DMS153 treated with DMSO at 0.1 percent for 48 hours (cell line): ENCODE data around the gene PDLIM1.
A peak's percentile ranks its signal among the peaks of the same experiment; 100 is the strongest.

ENCODE experiments used
- DNase-seq: peaks from one replicate; lab custom pipeline; 2025; ENCODE audit not compliant: unreplicated experiment; lab: John Stamatoyannopoulos, UW

PDLIM1 gene

GRCh38 chr10:95315509-95315908 lies 24.7 kb upstream of the PDLIM1 start:
- no peak for DNase-seq

- peak; percentile 33 for DNase-seq
Observed at GRCh38 chr10:95314192-95314918, 23.6 kb upstream of the PDLIM1 start.

DNA sequence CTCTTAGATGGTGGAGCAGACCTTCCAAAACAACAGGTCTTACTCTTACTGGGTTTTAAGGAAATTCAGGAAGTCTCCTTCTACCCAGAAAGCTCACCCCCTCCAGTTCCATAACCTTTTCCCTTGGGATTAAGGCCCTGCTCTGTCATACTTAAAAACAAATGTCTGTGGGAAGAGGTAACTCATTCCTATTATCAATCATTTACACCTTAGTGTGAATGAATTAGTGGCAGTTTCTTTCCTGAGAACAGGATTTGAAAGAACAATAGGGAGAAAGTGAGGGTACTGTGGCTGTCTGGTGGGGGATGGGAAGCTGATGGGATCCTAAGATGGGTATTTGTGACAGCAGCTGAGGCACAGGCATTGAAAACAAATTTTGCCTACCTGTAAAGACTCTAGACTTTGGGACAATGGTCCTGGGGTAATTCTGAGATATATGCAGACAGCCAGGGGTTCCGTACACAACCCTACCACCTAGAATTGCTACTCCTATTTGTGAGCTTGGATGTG lies 22.2 kb upstream of the PDLIM1 start:
- no peak for DNase-seq

- DNase-seq, result no peak
Observed at GRCh38 chr10:95312257-95312656, 21.5 kb upstream of the PDLIM1 start.

DNA sequence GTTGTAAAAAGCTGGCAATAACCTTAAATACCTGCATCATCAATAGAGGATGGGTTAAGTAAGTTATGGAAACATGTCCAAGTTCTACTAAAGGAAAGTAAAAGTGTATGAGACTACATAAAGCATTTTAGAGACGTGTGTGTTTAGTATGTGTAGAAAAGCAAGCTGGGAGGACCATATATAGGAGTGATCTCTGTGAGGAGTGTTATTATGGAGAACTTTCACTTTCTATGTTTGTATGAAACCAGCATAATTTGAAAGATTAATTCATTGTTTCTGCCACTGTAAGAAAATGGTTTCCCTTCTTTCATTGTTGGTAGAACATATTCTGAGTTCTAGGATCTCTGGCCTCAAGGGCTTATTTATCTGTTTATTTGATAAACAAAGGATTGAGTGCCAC lies 19.2 kb upstream of the PDLIM1 start:
- no peak for DNase-seq

DNA sequence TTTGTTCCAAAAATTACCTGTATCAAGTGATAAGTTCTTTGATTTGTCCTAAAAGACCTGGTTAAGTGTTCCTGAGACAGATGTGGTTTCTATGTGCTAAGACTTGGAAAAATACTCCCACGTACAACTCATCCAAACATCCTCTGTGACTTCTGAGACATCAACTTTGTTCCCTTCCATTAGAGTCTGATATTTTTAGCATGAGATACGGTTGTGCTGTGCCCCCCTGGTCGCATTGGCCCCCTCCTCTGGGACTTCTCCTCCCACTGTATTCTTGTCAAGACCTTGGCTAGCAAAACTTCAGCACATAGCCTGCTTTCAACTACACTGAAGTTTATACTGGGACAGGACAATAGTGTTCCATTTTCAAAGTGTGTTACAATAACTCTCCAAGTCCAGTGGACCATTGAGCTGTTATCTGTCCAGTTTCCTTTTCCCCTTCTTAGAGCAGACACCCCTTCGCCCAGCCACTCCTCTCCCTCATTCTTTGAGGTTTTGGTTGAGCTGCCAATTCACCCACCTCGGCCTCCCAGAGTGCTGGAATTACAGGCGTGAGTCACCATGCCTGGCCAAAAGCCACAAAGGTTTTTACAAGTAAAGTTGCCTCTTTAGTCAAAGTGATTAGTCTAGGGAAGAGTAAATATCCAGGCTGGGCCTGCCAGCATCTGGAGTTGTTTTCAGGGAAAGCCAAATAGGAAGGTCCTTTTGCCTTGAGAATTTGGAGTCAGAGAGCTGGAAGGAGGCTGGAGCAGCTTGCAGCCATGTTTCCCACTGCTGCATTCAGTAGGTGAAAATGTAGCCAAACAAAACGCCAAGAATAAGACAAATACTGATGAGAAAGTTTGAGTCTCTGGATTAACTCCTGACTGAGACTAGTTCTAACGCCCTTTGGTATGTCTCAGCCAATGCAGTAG lies 17.8 kb upstream of the PDLIM1 start:
- no peak for DNase-seq

GRCh38 chr10:95306851-95307250 lies 16.0 kb upstream of the PDLIM1 start:
- no peak for DNase-seq

DNA sequence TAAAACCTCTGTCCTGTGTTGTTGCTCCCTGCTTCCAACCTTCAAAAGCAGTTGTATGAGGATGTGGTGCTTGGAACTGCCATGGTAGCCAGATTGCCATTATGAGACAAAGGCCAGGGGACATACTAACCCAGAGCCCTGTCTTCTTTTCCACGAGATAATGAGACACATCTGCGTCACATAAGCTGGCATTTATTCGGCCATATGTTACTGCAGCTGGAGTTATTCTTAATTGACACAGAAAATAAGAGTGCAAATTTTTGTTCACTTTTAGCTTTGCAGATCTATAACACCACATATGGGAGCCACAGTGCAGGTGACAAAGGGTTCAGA lies 15.5 kb upstream of the PDLIM1 start:
- no peak for DNase-seq

DNA sequence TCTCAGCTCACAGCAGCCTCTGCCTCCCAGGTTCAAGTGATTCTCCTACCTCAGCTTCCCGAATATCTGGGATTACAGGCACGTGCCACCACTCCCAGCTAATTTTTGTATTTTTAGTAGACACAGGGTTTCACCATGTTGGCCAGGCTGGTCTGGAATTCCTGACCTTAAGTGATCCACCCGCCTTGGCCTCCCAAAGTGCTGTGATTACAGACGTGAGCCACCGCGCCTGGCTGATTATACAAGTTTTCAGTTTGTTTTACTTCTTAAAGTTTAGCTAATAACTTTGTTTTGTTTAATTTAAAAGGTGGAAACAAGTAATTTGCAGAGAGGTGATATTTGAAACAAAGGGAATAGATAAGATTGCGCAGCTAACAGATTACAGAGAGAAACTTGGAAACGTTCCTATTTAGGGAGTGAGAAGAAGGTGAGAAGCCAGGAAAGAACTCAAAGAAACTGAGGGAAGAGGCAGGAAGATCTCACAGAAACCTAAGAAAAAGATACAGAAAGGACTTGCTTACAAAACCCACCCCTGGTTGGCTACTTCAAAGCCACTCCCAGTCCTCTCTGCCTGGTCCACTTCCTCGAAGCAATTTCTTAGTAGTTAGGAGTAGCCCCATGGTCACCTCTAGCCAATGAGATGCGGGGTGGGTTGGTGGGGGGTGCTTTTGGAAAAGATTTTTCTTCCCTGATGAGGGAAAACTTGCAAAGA lies 15.0 kb upstream of the PDLIM1 start:
- DNase-seq, result no peak

GRCh38 chr10:95304976-95305375 lies 14.2 kb upstream of the PDLIM1 start:
- DNase-seq, result no peak

GRCh38 chr10:95304463-95304862 lies 13.7 kb upstream of the PDLIM1 start:
- no peak for DNase-seq

- DNase-seq, result no peak
Observed at GRCh38 chr10:95303950-95304349, 13.1 kb upstream of the PDLIM1 start.

DNA sequence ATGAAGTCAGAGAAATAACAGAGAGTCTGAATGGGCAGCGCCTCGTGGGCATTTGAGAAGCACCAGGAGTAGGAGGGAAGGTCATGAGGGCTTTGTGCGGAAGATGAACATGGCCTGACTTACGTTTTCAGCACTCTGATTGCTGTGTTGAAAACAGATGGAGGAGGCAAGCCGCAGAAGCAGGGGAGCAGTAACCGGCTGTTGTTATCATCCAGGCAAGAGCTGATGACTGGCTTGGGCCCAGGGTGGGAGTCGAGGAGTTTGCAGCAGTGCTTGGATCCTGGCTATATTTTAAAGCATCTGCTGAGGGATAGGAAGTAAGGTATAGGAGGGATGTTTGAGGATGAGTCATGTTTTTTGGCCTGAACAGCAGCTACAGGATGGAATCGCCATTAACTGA lies 12.7 kb upstream of the PDLIM1 start:
- no peak for DNase-seq

- no peak for DNase-seq
Observed at GRCh38 chr10:95300022-95300539, 9.3 kb upstream of the PDLIM1 start.

DNA sequence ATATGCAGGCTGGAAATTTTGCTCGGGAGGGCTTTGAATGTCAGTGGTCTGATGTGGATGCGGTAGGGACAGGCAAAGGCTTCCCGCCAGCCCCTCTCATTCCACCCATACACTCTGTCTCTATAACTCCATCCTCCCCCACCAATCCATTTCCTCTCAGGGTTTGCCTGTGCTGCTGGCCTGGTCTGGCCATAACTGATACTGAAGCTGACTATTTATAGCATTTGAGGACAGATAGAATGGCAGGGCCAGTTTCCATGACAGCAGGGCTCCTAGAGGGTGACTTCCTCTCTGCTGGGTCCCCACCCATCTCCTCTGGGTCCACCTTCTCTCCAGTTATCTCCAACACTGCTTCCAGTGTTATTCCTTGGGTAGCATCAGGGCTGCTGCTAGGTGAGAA lies 6.6 kb upstream of the PDLIM1 start:
- peak; percentile 20 for DNase-seq

DNA sequence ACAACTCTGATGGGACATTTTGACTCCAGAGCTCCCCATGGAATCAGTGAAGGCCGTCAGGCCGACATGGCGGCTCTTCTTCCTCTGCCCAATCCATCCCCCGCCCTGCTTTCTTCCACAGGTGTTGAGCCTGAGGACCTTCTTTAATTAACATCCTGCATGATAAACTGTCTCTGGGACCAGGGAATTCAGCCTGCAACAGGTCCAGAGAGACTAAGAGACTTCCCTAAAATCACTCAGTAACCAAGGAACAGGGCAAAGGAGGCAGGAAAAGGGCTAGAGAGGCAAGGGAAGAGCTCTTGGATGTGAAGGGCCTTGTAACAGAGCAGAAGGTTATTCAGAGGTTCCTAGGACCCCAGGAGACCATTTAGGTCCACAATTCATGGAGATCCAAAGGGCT lies 6.0 kb upstream of the PDLIM1 start:
- no peak for DNase-seq

DNA sequence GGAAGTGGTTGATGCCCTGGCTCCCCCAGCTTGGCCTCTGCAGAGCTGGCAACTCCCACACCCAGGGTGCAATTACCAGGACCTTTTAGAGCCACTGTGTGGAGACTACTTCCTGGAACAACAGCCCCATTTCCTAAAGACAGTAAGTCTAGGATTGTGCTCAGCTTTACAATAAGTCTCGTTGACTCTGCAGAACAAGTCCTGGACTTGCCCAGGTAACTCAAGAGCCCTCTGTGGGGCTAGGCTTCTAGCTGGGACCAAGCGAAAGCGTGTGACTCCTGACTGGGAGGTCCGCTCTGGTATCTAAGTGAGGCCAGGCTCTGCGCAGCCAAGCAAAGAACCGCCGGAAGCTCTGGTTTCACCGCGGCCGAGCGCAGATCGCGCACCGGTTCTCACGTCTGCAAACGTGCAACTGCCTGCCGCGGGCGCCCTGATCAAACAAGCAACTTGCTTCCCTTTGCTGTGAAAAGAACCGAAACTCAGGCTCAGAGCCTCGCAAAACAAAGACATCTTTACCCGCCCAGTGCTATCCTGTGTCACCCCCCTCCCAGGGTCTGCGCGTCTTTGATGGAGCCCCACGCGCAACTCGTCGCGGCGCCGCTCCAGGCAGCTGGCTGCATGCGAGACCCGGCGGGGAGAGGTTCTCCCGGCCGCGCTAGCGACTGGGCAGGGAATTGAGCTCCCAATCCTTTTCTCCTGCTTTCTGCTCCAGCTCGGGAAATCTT lies 4.4 kb upstream of the PDLIM1 start:
- peak; percentile 91 for DNase-seq

DNA sequence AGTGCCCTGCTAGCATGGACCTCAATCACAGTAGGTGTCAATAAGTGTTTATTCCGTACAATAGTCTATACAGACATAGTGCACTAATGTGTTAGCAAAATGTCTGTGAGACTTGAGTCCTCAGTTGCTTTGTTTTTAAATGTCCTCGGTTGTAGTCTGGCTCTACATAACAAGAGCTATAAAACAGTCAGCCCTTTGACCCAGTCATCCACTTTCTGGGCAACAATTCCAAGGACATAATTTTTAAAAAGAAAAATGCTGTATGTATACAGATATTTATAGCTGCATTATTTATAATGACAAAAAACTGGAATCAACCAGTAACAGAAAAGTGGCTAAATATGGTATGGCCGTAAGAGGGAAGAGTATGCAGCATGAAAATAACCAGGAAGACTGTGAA lies 2.8 kb upstream of the PDLIM1 start:
- no peak for DNase-seq

GRCh38 chr10:95291365-95292039 lies 699 bp upstream of the PDLIM1 start:
- no peak for DNase-seq

DNA sequence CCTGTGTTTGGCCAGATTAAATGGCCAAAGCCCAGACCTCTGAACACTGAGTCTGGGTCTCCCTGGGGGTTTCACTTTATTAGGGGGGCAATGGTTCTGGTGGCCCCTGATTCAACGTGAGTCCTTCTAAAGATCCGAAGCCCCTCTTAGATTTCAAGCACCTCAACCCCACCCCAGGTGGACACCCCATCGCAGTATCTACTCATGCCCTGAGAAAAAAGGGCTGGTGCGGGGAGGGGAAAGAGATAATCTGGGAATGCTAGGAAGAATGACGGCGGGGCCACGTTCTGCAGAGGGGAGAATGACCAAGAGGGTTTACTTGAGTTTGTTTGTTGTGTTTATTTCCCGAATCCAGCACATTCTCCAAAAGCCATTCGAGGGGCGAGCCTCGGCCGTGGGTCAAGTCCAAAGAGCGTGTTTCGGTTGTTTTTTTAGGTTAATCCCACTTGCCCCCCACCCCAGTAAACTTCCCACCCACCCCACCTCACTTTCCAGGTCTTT lies 832 bp downstream of the PDLIM1 start:
- DNase-seq, result no peak
